Measurements from ENCODE around the gene IDE.
"Not testable (repeated sequence)": the region's sequence is repeated elsewhere in the genome, so short reads cannot be mapped to it uniquely, and the experiment has no call there.

Gene IDE

DNA sequence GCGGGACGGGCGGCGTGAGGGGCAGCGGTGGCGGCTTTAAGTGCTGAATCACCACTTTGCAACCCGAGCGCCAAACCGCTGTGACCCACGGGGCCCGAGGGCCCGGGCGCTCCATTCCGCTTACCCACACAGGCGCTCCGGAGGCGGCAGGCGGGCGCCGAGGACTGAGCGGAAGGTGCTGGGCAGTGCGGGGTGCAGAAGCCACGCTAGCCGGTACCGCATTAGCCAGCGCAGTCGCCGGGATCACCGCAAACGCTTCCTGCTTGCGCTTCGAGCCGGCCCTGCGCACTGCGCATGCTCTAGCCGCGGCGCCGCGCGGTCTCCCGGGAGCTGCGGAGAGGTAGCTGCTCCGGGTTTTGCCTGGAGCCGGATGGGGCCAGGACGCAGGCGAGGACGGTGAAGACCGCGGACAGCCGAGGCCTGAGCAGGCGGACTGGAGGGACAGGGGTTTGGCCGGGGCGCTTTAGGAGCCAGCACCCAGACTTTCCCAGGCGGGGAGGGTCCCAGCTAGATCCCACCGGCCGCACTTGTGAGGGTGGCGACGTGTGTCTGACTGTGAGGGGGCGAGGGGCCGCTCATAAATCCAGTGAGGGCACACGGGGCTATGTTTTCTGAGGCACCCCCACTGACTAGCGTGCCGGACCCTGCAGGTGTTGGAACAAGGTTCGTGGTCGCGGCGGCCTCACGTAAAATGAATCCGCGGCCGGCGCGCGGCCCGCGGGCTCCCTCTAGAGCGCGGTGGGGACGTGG, at the start of gene IDE:
Gene IDE, minus strand, starts transcription at position 296 of the 750 bp plus-strand sequence. Its CDS starts 74 bp downstream, at position 222.
- peak; percentile 94 for DNase-seq

DNA sequence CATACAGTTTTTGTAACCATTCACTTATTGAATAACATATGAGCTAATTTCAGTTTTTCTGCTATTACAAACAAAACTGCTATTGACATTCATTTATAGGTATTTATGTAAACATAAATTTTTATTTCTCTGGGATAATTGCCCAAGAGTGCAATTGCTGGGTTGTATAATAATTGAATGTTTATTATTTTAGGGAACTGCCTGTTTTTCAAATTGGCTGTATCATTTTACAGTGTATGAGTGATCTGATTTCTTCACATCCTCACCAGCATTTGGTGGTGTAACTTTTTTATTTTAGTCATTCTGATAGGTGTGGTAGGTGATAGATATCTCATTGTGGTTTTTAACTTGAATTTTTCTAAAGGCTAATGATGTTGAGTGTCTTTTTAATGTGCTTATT, 45.5 kb upstream of the IDE start:
- no peak for DNase-seq

DNA sequence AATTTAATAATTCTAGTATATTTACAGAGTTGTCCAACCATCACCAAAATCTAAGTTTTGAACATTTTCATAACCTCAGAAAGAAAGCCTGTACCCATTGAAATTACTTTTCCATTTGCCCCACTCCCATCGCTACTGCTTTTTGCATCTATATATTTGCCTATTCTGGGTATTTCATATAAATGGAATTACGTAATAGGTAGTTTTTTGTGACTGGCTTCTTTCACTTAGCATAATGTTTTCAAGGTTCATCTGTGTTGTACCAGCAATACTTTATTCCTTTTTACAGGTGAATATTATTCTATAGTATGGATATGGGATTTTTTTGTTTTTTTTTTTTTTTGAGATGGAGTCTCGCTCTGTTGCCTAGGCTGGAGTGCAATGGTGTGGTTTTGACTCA, 41.6 kb upstream of the IDE start:
- no peak for DNase-seq

DNA sequence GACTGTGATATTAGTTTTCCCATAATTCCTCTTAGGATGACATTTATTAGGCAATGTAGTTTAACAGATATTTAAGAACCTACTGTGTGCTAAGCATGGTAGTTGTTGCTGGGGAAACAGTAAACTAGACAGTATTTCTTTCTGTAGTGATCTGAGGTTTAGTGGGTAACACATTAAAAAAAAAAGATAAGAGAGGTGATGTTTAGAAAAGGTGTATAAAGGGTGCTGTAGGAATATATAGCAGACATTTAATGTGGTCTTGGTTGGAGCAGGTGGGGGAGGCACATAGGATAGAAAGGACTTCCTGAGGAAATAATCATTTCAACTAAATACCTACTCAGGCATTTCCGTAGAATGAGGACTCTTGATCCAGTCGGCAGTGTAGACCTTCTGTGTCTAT, 30.9 kb upstream of the IDE start:
- no peak for DNase-seq

DNA sequence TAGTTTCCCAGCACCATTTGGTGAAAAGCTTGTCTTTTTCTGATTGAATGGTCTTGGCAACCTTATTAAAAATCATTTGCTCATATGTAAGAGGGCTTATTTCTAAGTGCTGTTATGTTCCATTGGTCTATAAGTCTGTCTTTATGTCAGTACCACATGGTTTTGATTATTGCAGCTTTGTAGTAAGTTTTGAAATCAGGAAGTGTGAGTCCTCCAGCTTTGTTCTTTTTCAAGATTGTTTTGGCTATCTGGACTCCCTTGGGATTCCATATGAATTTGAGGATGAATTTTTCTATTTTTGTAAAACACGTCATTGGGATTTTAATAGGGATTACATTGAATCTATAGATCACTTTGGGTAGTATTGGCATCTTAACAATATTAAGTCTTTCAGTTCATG, 24.4 kb upstream of the IDE start:
- no peak for DNase-seq

DNA sequence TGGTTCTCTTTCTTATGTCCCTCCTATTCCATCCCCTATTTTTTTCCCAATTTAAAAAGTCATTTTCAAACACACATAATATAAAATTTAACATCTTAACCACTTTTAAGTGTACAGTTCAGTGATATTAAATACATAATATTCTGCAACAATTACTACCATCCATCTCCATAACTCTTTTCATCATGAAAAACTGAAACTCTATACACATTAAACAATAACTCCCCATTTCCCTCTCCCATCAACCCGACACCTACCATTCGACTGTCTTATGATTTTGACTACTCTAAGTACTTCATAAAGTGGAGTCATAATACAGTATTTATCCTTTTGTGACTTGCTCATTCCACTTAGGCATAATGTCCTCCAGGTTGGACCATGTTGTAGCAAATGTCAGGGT, 21.6 kb upstream of the IDE start:
- no peak for DNase-seq

DNA sequence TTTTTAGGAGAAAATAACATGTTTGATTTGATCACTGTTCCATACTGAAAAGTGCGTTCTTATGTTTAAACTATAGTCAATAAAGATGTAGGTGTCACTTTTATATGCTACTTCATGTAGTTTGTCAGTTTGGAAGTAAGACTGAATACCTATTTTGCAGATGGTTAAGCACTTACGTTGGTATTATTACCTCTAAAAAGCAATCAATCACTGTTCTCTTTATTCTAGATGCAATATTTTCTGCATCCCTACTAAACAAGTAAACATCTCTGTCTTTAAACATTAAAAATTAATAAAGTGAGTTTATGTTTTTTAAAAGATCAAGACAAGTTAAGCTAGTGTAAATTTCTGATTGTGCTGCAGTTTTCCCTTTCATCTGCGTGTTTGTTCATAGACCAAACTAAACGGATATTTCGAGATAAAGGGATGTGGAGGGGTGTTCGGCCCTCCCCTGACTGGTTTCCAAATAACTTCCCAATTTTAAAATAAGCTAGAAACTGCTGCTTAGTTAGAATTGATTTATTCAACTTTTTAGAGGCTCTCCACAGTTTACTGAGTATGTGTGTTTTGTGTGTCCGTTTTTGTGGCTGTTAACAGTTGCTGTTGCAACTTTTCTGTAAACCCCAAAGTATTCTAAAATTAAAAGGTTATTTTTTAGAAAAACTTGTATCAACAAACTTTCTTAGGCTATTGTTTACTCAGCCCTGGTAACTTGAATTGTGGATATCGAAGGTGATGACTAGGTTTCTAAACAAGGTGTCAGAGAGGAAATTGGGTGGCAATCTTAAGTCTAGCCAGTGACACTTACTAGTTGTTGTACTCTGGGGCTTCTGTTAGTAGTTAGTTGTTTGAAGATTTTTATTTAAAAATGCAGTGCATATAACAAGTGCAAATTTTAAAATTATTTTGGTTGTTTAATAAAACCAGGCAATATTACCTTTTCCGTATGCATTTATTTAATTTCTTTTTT, 20.0 kb upstream of the IDE start:
- no peak for DNase-seq

DNA sequence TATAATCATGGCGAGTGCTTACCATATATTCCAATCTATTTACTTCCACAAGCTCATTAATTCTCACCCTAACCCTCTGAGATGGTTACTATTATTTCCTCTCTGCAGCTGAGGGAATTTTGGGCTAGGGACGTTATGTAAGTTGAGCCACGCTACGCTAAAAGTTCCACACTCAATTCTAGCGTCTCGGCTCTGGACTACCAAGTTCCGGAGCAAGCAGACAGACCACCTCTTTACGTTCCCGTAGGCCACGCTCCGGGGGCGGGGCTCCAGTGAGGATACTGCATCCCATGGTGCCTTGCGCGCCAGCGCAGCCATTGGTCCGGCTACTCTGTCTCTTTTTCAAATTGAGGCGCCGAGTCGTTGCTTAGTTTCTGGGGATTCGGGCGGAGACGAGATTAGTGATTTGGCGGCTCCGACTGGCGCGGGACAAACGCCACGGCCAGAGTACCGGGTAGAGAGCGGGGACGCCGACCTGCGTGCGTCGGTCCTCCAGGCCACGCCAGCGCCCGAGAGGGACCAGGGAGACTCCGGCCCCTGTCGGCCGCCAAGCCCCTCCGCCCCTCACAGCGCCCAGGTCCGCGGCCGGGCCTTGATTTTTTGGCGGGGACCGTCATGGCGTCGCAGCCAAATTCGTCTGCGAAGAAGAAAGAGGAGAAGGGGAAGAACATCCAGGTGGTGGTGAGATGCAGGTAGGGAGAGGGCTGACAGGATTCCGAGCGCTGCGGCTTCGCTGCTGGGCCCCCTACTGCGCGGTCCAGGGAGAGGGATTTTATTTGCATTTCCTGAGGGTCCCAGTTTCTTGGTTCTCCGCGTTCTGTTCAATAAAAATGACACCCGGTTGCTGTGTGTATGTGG, 19.1 kb upstream of the IDE start, which contains the start of gene KIF11:
Gene KIF11, plus strand, starts transcription at position 370 of the 858 bp plus-strand sequence. Its CDS starts 246 bp downstream, at position 616.
- DNase-seq, result peak; percentile 94

DNA sequence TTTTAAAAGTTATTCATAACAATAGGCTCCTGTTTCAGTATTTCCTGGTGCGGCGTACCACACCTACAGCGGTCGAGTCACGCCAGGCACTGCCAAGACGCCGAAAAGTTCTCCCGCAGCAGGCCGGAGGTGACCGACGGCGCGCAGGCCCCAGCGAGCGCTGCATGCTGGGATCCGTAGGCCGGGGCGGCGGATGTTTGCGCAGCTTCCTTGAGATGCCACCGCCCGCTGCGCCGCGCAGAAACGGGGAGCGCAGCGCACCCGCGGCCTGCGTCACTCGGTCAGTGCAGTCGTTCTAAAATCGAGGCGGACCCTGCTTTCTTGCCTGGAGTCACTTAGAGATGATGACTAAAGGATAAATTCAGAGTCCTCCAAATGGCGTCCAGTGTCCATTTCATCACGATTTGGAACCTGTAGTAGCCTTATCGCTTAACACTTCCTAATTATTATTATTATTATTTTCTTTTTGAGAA, 17.7 kb upstream of the IDE start:
- peak; percentile 82 for DNase-seq

DNA sequence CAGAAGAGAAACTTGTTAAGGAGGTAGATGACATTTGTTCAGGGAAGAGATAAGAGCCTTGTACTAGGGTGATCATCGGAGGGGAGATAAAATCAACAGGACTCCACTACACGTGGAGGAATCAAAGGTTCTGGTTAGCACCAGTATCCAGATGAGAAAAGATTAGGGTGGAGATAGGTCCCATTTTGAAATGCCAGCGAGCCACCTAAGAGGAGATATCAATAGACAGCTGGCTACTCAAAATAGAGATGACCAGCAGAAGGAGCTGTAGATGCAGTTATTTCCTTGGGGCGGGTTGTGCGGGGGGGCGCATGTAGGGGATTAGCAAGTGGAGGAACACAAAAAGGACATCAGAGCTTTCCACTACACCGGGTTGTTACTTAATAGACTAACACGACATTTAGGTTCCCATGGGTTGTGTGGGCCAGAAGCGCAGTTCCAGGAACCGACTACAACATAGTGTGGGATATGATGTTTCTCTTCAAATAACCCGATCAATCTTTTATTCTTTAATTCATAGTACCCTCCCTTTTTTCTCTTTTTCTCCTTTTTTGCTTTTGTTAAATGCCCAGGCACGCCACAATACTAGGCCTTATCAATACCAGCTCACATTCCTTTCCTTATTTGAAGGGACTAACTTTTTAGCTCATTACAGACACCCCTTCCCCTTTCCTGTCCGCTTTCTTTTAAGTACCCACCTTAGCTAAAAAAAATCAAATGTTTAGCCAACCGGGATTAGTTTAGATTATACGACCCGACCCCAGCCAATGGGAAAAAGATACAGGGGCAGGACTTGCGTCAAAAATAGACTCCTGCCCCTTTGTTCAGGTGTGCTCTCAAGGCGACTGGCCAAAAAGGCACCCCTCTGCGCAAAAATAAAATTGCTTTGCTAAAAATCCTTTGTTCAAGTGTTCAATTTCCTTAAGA, 17.0 kb upstream of the IDE start:
- peak; percentile 27 for DNase-seq

DNA sequence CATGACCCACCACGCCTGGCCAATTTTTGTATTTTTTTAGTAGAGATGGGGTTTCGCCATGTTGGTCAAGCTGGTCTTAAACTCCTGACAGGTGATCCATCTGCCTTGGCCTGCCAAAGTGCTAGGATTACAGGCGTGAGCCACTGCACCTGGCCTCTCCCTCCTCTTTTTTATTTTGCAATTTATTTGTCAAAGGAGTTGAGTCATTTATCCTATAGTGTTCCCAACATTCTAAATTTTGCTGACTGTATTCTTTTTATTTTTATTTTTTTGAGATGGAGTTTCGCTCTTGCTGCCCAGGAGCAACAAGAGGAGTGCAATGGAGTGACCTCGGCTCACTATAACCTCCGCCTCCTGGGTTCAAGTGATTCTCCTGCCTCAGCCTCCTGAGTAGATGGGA, 8.5 kb upstream of the IDE start:
- DNase-seq, result not testable (repeated sequence)

DNA sequence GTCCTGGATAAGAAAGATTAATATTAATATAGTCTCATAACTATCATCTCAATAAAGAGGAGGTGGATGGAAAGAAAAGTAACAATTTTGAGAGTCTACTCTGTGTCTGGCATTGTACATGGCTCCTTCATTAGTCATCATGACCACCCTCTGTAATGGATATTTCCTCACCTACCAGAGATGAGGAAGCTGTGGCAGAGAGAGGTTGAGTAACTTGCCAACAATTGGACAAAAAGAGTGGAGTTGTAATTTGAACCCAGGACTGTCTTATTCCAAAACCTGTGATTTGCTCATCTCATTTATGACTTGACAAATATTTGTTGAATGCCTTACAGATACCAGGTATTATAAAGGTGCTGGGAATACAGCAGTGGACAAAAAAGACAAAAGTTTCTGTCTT, 2.1 kb upstream of the IDE start:
- no peak for DNase-seq

DNA sequence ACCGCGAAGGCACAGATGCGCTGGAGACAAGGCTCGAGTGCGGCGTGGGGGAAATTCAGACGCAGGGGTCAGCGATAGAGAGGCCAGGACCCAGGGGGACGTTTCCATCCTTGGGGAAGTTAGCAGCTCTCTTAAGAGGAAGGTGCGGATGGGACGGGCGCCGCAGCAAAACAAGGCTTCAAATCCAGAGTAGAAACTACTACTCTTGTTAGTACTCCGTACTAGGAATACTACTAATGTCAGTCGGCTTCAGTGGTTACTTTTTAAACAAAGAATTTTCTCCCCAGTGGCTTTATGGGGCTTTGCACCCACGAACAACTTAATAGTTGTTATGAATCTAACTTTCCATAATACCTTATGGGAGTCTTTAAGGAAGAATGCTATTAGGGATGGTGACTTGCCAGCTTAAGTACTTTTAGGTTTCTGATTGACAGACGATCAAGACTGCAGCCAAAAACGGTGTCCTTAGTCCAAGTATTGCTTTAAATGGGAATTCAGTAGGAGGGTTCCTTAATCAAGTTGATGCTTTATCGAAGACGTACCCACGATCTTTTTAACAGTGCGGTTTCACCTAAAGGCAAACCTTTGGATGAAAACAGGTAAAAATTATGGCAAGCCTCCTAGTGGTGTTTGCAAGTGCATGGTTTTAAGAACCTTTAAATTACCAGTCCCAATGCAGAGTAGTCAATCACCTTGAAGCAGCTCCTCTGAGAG, 812 bp upstream of the IDE start:
- DNase-seq, result no peak

DNA sequence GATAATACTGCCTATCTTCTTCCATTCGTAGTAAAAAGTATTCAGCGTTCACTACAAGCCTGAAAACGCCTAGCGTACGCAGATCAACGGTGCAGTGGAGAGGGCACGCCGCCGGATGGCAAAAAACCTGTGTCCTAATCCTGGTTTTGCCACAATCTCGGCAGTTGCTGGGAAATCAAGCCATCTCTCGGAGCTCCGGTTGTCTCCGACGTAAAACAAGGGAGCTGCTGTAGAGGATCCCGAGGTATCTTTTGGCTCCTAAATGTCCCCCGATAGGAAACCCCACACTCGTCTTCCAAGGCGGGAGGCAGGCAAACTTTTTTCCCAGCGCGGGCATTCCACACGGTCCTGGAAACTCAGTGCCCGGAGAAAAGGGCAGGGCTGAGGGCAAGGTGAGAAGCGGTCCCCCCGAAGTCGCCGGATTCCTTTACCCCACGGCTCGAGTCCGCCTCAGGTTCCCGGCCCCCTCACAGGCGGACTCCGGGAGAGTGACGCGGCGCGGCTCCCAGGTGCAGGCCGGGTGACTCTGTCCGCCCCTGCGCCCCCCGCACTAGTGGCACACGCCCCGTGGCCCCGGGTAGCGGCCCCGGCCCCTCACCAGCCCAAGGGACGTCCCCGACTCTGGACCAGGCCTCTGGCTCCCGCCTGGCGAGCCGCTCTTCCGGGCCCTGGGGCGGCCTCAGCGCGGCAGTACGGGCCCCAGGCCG, 649 bp downstream of the IDE start:
- DNase-seq, result peak; percentile 53

DNA sequence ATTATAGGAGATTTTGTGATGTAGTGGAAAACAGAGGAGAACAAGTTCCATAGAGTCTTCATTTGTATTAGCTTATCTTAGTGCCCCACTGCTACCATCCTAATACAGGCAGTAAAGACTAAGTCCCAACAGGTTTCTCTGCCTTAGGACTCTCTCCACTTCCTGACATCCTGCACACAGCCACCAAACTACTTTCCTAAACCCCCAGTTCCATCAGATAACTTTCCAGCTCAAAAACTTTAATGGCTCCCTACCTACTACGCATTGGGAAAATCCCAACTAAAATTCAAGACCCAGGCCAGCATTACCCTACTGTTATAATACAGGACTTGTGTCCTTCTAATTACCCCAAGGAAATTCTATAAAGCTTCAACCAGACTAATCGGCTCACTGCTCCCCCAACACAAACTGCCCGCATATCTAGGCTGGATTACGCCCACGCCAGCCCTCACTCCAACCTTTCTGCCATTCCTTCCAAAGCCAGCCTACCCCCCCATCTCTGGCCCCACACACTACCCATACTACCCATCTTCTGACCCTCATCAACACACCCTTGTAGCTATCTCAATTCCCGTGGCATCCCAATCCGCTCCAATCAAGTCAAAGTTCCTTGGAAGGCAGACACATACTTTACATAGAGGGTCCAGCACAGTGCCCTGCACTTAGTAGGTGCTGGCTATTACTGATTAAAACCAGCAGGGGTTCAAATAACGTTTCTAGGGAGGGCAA, 1.4 kb downstream of the IDE start:
- no peak for DNase-seq

DNA sequence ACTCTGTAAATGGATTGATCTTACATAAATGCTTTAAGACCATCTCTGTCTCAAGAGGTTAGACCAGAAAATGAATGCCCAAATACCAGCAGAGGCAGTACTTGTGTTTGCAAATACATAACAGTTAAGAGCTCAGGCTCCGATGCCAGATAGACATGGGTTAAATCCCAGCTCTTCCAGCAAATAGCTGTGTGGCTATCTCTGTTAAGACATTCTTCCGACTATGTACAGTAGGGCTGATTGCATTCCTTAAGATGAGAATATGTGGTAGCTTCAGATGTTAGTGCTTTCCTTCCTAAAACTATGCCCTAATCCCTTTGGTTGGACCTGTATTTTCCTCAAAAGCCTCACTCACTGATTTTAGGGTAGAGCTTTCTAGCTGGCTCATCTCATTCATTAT, 2.2 kb downstream of the IDE start:
- DNase-seq, result no peak

DNA sequence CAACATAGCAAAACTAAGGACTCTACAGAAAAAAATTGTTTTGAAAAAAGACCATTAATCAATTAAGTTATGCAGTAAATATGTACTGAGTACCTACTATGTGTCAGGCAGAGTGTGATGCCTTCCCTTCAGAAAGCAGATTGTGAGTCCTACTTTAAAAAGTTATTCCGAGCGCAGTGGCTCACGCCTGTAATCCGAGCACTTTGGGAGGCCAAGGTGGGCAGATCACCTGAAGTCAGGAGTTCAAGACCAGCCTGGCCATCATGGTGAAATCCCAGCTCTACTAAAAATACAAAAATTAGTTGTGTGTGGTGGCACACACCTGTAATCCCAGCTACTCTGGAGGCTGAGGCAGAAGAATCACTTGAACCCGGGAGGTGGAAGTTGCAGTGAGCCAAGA, 4.2 kb downstream of the IDE start:
- not testable (repeated sequence) for DNase-seq

DNA sequence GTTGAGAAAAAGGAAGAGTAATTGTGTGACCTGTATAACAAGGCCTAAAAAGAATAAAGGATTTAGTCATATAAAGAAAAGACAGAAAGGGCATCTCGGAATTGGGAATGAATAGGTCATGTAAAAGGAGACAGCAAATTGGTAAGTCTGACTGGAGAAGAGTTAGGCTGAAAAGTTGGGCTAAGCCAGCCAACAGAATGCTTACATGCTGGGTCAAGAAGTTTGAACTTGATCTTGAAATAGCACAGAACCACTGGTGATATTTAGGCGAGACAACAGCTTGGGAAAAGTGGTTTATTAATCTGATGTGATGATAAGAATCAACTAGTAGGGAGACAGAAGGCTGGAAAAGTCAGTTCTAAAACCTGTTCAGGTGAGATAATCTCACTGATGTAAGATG, 4.8 kb downstream of the IDE start:
- no peak for DNase-seq

DNA sequence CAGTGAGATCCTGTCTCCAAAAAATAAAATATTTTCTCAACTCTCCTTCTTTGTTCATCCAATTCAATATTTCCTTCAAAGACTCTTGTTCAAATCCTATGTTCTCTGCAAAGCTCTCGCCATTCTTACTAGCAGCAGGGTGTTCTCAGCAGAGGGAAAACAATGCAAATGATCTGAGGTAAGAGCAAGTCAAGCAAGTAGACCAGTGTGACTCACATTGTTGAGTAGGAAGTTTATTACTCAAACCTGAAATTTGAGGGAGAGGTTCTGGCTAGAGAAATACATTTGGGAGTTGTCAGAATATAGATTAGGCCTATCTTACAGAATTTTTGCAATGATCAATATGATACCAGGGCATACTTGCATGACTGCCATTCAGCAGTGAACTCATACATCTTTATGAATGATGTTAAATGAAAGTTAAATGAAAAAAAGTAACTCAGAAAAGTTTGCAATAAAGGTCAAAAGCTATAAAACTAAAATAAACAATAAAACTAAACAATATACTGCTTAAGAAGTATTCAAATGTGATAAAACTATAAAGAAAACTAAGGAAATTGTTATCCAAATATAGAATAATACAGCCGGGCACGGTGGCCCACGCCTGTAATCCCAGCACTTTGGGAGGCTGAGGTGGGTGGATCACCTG, 5.8 kb downstream of the IDE start:
- DNase-seq, result no peak

Data from T1000 (cell line).